ENCODE data around the gene CTNNA1.

The CTNNA1 gene

DNA sequence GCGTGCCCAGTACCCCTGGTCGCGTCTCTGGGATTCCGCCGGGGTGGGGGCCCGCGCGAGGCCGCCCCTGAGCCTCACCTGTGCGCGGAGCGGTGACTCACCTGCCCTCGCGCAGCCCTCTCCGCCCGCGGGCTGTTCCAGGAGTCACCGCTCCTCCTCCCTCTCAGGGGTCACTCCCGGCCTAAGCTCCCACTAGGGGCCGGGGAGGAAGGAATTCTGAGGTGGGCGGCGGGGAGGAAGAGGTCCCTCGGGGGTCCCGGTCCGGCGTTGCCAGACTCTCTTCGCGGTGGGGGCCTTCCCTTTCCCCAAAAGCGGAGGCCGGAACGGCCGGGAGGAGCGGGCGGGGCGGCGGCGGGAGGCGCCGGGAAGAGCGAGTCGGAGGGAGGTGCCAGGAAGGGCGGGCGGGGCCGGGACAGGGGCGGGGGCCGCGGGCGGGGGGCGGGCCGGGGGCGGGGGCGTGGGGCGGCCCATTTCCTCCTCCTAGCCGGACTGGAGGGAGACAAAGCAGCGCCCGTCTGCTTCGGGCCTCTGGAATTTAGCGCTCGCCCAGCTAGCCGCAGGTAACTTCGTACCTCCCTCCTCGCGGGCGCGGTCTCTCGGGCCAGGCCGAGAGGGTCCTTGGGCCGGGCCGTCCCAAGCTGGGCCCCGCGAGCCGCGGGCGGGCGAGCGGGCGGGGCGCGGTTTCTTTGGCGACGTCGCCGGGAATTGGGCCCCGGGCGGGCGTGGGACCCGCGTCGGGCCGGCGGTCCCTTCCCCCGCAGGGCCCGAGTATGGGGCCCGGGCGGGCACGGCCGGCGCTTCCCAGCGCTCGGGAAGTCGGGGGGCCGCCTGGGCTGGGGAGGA is at the start of gene CTNNA1 (continued):
- TF ChIP-seq, protein P1, sequence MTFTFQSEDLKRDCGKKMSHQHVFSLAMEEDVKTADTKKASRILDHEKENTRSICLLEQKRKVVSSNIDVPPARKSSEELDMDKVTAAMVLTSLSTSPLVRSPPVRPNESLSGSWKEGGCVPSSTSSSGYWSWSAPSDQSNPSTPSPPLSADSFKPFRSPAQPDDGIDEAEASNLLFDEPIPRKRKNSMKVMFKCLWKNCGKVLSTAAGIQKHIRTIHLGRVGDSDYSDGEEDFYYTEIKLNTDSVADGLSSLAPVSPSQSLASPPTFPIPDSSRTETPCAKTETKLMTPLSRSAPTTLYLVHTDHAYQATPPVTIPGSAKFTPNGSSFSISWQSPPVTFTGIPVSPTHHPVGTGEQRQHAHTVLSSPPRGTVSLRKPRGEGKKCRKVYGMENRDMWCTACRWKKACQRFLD (tag by site-specific recombination; IDR thresholded peaks at IDR 0.05), result no peak
- TF ChIP-seq OVOL3 (tag by site-specific recombination; IDR thresholded peaks at IDR 0.05) (no peak), ZNF558 (tag by site-specific recombination; IDR thresholded peaks at IDR 0.05) (no peak), EGR2 (tag by site-specific recombination; IDR thresholded peaks at IDR 0.05; ENCODE audit: low read depth) (peak; percentile 77), KLF9 (tag by site-specific recombination; IDR thresholded peaks at IDR 0.05; ENCODE audit: low read depth) (peak; percentile 84), ZNF138 (tag by site-specific recombination; IDR thresholded peaks at IDR 0.05; ENCODE audit: borderline replicate concordance) (no peak), ZNF600 (tag by site-specific recombination; IDR thresholded peaks at IDR 0.05) (peak; percentile 11; the same call in 1 of the 2 replicates), ZNF10 (tag by site-specific recombination; IDR thresholded peaks at IDR 0.05) (no peak; the same call in 1 of the 2 replicates), MZF1 (tag by site-specific recombination; IDR thresholded peaks at IDR 0.05; ENCODE audit: borderline replicate concordance) (no peak), ZNF391 (tag by site-specific recombination; IDR thresholded peaks at IDR 0.05; ENCODE audit: borderline replicate concordance, low read depth) (peak; percentile 85; the same call in 1 of the 2 replicates), MYNN (tag by site-specific recombination; IDR thresholded peaks at IDR 0.05; ENCODE audit: borderline replicate concordance) (no peak), GLI4 (tag by site-specific recombination; IDR thresholded peaks at IDR 0.05) (no peak), GFI1B (tag by site-specific recombination; IDR thresholded peaks at IDR 0.05) (no peak), WT1 (tag by site-specific recombination; IDR thresholded peaks at IDR 0.05) (peak; percentile 91), ZNF501 (tag by site-specific recombination; IDR thresholded peaks at IDR 0.05) (peak; percentile 74; the same call in 1 of the 2 replicates), ZNF623 (tag by site-specific recombination; IDR thresholded peaks at IDR 0.05) (no peak), ZBTB21 (tag by site-specific recombination; IDR thresholded peaks at IDR 0.05) (peak; percentile 53; the same call in 1 of the 2 replicates), ZSCAN23 (tag by site-specific recombination; IDR thresholded peaks at IDR 0.05) (peak; percentile 54; the same call in 1 of the 2 replicates), ZNF624 (tag by site-specific recombination; IDR thresholded peaks at IDR 0.05) (no peak), SCRT2 (tag by site-specific recombination; IDR thresholded peaks at IDR 0.05) (peak; percentile 93), ZFHX2 (tag by site-specific recombination; conservative IDR thresholded peaks at IDR 0.05) (peak; percentile 77)
- TF ChIP-seq, protein P2, sequence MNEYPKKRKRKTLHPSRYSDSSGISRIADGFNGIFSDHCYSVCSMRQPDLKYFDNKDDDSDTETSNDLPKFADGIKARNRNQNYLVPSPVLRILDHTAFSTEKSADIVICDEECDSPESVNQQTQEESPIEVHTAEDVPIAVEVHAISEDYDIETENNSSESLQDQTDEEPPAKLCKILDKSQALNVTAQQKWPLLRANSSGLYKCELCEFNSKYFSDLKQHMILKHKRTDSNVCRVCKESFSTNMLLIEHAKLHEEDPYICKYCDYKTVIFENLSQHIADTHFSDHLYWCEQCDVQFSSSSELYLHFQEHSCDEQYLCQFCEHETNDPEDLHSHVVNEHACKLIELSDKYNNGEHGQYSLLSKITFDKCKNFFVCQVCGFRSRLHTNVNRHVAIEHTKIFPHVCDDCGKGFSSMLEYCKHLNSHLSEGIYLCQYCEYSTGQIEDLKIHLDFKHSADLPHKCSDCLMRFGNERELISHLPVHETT (tag by site-specific recombination; IDR thresholded peaks at IDR 0.05), result peak; percentile 76
- TF ChIP-seq, protein P3, sequence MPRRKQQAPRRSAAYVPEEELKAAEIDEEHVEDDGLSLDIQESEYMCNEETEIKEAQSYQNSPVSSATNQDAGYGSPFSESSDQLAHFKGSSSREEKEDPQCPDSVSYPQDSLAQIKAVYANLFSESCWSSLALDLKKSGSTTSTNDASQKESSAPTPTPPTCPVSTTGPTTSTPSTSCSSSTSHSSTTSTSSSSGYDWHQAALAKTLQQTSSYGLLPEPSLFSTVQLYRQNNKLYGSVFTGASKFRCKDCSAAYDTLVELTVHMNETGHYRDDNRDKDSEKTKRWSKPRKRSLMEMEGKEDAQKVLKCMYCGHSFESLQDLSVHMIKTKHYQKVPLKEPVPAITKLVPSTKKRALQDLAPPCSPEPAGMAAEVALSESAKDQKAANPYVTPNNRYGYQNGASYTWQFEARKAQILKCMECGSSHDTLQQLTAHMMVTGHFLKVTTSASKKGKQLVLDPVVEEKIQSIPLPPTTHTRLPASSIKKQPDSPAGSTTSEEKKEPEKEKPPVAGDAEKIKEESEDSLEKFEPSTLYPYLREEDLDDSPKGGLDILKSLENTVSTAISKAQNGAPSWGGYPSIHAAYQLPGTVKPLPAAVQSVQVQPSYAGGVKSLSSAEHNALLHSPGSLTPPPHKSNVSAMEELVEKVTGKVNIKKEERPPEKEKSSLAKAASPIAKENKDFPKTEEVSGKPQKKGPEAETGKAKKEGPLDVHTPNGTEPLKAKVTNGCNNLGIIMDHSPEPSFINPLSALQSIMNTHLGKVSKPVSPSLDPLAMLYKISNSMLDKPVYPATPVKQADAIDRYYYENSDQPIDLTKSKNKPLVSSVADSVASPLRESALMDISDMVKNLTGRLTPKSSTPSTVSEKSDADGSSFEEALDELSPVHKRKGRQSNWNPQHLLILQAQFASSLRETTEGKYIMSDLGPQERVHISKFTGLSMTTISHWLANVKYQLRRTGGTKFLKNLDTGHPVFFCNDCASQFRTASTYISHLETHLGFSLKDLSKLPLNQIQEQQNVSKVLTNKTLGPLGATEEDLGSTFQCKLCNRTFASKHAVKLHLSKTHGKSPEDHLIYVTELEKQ (tag by site-specific recombination; IDR thresholded peaks at IDR 0.05; ENCODE audit: borderline replicate concordance), result no peak; the same call in 1 of the 2 replicates
- TF ChIP-seq, protein P4, sequence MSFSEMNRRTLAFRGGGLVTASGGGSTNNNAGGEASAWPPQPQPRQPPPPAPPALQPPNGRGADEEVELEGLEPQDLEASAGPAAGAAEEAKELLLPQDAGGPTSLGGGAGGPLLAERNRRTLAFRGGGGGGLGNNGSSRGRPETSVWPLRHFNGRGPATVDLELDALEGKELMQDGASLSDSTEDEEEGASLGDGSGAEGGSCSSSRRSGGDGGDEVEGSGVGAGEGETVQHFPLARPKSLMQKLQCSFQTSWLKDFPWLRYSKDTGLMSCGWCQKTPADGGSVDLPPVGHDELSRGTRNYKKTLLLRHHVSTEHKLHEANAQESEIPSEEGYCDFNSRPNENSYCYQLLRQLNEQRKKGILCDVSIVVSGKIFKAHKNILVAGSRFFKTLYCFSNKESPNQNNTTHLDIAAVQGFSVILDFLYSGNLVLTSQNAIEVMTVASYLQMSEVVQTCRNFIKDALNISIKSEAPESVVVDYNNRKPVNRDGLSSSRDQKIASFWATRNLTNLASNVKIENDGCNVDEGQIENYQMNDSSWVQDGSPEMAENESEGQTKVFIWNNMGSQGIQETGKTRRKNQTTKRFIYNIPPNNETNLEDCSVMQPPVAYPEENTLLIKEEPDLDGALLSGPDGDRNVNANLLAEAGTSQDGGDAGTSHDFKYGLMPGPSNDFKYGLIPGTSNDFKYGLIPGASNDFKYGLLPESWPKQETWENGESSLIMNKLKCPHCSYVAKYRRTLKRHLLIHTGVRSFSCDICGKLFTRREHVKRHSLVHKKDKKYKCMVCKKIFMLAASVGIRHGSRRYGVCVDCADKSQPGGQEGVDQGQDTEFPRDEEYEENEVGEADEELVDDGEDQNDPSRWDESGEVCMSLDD (tag by site-specific recombination; IDR thresholded peaks at IDR 0.05), result peak; percentile 82
- TF ChIP-seq, protein P5, sequence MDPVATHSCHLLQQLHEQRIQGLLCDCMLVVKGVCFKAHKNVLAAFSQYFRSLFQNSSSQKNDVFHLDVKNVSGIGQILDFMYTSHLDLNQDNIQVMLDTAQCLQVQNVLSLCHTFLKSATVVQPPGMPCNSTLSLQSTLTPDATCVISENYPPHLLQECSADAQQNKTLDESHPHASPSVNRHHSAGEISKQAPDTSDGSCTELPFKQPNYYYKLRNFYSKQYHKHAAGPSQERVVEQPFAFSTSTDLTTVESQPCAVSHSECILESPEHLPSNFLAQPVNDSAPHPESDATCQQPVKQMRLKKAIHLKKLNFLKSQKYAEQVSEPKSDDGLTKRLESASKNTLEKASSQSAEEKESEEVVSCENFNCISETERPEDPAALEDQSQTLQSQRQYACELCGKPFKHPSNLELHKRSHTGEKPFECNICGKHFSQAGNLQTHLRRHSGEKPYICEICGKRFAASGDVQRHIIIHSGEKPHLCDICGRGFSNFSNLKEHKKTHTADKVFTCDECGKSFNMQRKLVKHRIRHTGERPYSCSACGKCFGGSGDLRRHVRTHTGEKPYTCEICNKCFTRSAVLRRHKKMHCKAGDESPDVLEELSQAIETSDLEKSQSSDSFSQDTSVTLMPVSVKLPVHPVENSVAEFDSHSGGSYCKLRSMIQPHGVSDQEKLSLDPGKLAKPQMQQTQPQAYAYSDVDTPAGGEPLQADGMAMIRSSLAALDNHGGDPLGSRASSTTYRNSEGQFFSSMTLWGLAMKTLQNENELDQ (tag by site-specific recombination; IDR thresholded peaks at IDR 0.05; ENCODE audit: low read depth), result no peak
- TF ChIP-seq, protein P6, sequence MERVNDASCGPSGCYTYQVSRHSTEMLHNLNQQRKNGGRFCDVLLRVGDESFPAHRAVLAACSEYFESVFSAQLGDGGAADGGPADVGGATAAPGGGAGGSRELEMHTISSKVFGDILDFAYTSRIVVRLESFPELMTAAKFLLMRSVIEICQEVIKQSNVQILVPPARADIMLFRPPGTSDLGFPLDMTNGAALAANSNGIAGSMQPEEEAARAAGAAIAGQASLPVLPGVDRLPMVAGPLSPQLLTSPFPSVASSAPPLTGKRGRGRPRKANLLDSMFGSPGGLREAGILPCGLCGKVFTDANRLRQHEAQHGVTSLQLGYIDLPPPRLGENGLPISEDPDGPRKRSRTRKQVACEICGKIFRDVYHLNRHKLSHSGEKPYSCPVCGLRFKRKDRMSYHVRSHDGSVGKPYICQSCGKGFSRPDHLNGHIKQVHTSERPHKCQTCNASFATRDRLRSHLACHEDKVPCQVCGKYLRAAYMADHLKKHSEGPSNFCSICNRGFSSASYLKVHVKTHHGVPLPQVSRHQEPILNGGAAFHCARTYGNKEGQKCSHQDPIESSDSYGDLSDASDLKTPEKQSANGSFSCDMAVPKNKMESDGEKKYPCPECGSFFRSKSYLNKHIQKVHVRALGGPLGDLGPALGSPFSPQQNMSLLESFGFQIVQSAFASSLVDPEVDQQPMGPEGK (tag by site-specific recombination; IDR thresholded peaks at IDR 0.05), result peak; percentile 96

Measured in HEK293 (cell line).